A549 (cell line): Measurements from ENCODE around the gene GDF10. TPM values are rescaled to one million over a fixed set of nuclear protein-coding genes. Genes with fewer than 3 reads are reported as not detected.

ENCODE experiments used
- ATAC-seq, 2 experiments: fragments of 200-7000 bp in 1 of 2; fragments of >200 bp in 1 of 2; cut with Nextera tagmentation in 1 of 2; cut with Tn5 transposase in 1 of 2; 3 replicates each; pipeline versions ENCODE4 v1.8.0 to v1.9.1; 2018 to 2020; ENCODE audit warnings: mild to moderate bottlenecking in 1 of 2, moderate library complexity in 1 of 2
- CTCF ChIA-PET: fragments of 300-600 bp; sonication (Branson Sonifier 250); formaldehyde crosslinking; extraction: SDS; loops from one replicate; lab custom pipeline; 2021; ENCODE audit warnings: antibody characterized with exemption, inconsistent platforms; lab: Yijun Ruan, JAX
- POLR2A ChIA-PET: fragments of 350-600 bp; formaldehyde crosslinking; extraction: SDS; loops from one replicate; lab custom pipeline; 2021; ENCODE audit warnings: antibody characterized with exemption, inconsistent platforms; lab: Yijun Ruan, JAX
- DNase-seq, 2 experiments: peaks; one replicate each; pipeline versions ENCODE4 v3.0.0 to v3.0.0-alpha.2; 2011 to 2016; ENCODE audit warnings: low read depth in 1 of 2, low spot score in 1 of 2
- FAIRE-seq: peaks from 2 replicates; lab custom pipeline; 2011; peaks lifted over from hg19 to GRCh38; lab: Jason Lieb, UNC
- H3K27ac ChIP-seq, 2 experiments: fragments of >200 bp; sonication (Bioruptor Twin); formaldehyde crosslinking; 3 replicates each; pipeline ENCODE4 v1.5.1; 2016 to 2017
- H3K4me1 ChIP-seq: fragments of >200 bp; sonication (Bioruptor Twin); formaldehyde crosslinking; 3 replicates; pipeline ENCODE4 v1.6.1; 2016
- H3K4me2 ChIP-seq: fragments of >200 bp; sonication (Bioruptor Twin); formaldehyde crosslinking; 3 replicates; pipeline ENCODE4 v1.6.1; 2016
- H3K4me3 ChIP-seq: fragments of >200 bp; sonication (Bioruptor Twin); formaldehyde crosslinking; 3 replicates; pipeline ENCODE4 v1.5.1; 2016
- H3K9me3 ChIP-seq: fragments of >200 bp; sonication (Bioruptor Twin); formaldehyde crosslinking; 3 replicates; pipeline ENCODE4 v1.6.1; 2016
- BCL3 ChIP-seq: fragments of >200 bp; sonication (Bioruptor Twin); formaldehyde crosslinking; IDR thresholded peaks from 3 replicates; pipeline ENCODE4 v1.6.1; 2016
- CBX2 ChIP-seq: fragments of 200-600 bp; sonication (generic); IDR thresholded peaks from 2 replicates; pipeline ENCODE4 v1.6.1; 2016; ENCODE audit warnings: low read depth, mild to moderate bottlenecking, borderline replicate concordance
- CHD4 ChIP-seq: fragments of 200-600 bp; sonication (generic); IDR thresholded peaks from 2 replicates; pipeline ENCODE4 v1.6.1; 2016; ENCODE audit warnings: antibody characterized with exemption, mild to moderate bottlenecking, borderline replicate concordance
- E2F6 ChIP-seq: IDR thresholded peaks from 2 replicates; pipeline ENCODE4 v1.6.1; 2012; ENCODE audit warnings: low read depth, borderline replicate concordance
- EHMT2 ChIP-seq: fragments of 200-600 bp; sonication (generic); IDR thresholded peaks from 2 replicates; pipeline ENCODE4 v1.6.1; 2016; ENCODE audit warnings: antibody characterized with exemption, low read depth, mild to moderate bottlenecking, moderate library complexity
- FOXS1 ChIP-seq: fragments of 250-450 bp; sonication (Bioruptor Pico); IDR thresholded peaks from 2 replicates; pipeline ENCODE4 v1.5.0; 2020; ENCODE audit warnings: mild to moderate bottlenecking, moderate library complexity
- HDAC2 ChIP-seq: fragments of 200-600 bp; sonication (generic); IDR thresholded peaks from 2 replicates; pipeline ENCODE4 v1.6.1; 2016
- HMGXB4 ChIP-seq: fragments of 250-450 bp; sonication (Bioruptor Pico); IDR thresholded peaks from 2 replicates; pipeline ENCODE4 v1.5.0; 2021; ENCODE audit warnings: mild to moderate bottlenecking, moderate library complexity, borderline replicate concordance
- HOXA7 ChIP-seq: fragments of 250-450 bp; sonication (Bioruptor Pico); IDR thresholded peaks from 2 replicates; pipeline ENCODE4 v1.5.0; 2020; ENCODE audit warnings: mild to moderate bottlenecking, moderate library complexity
- KDM5A ChIP-seq: fragments of 200-600 bp; sonication (generic); IDR thresholded peaks from 2 replicates; pipeline ENCODE4 v1.6.1; 2016; ENCODE audit warnings: antibody characterized with exemption, mild to moderate bottlenecking
- MAFK ChIP-seq: fragments of 450-650 bp; IDR thresholded peaks from 2 replicates; pipeline ENCODE4 v1.6.1; 2014; ENCODE audit not compliant: partially characterized antibody
- MAX ChIP-seq: IDR thresholded peaks from 2 replicates; pipeline ENCODE4 v1.6.1; 2012
- MAZ ChIP-seq: fragments of 150-350 bp; IDR thresholded peaks from 2 replicates; pipeline ENCODE4 v1.6.1; 2014; ENCODE audit warnings: antibody characterized with exemption, low read depth, low read length, borderline replicate concordance
- NFE2L2 ChIP-seq: fragments of 150-350 bp; conservative IDR thresholded peaks from 2 replicates; pipeline ENCODE4 v1.6.1; 2014; ENCODE audit warnings: low read length
- PBX3 ChIP-seq: IDR thresholded peaks from 2 replicates; pipeline ENCODE4 v1.6.1; 2012
- POLR2A ChIP-seq: IDR thresholded peaks from 2 replicates; pipeline ENCODE4 v1.6.1; 2012; ENCODE audit warnings: mild to moderate bottlenecking, low read length
- RARB ChIP-seq: fragments of 250-450 bp; sonication (Bioruptor Pico); IDR thresholded peaks from 2 replicates; pipeline ENCODE4 v1.8.0; 2021; ENCODE audit warnings: mild to moderate bottlenecking, moderate library complexity
- RCOR1 ChIP-seq: fragments of 150-350 bp; IDR thresholded peaks from 2 replicates; pipeline ENCODE4 v1.6.1; 2014; ENCODE audit warnings: antibody characterized with exemption, low read length, low read depth
- RNF2 ChIP-seq: fragments of 200-600 bp; sonication (generic); IDR thresholded peaks from 2 replicates; pipeline ENCODE4 v1.6.1; 2016; ENCODE audit warnings: low read depth, mild to moderate bottlenecking, antibody characterized with exemption, moderate library complexity, borderline replicate concordance
- SMC3 ChIP-seq: fragments of >200 bp; sonication (Bioruptor Twin); formaldehyde crosslinking; IDR thresholded peaks from 3 replicates; pipeline ENCODE4 v1.6.1; 2018; ENCODE audit warnings: inconsistent platforms
- SREBF2 ChIP-seq: fragments of 450-650 bp; IDR thresholded peaks from 2 replicates; pipeline ENCODE4 v1.6.1; 2014; ENCODE audit warnings: mild to moderate bottlenecking, moderate library complexity
- TFCP2L1 ChIP-seq: fragments of 250-450 bp; sonication (Bioruptor Pico); IDR thresholded peaks from 2 replicates; pipeline ENCODE4 v1.5.0; 2021; ENCODE audit warnings: mild to moderate bottlenecking
- TP53 ChIP-seq: fragments of 250-450 bp; sonication (Bioruptor Pico); IDR thresholded peaks from 2 replicates; pipeline ENCODE4 v1.5.0; 2021; ENCODE audit warnings: mild to moderate bottlenecking, moderate library complexity
- ZC3H11A ChIP-seq: fragments of 450-650 bp; IDR thresholded peaks from 2 replicates; pipeline ENCODE4 v1.6.1; 2014; ENCODE audit warnings: antibody characterized with exemption, mild to moderate bottlenecking
- ZFP36 ChIP-seq: fragments of 450-650 bp; IDR thresholded peaks from 2 replicates; pipeline ENCODE4 v1.6.1; 2014; ENCODE audit warnings: borderline replicate concordance; ENCODE audit not compliant: partially characterized antibody
- ZNF302 ChIP-seq: fragments of 250-450 bp; sonication (Bioruptor Pico); IDR thresholded peaks from 2 replicates; pipeline ENCODE4 v1.9.0; 2021; ENCODE audit warnings: inconsistent platforms, mild to moderate bottlenecking, moderate library complexity
- WGBS: methylation state at CpG from one replicate; pipeline ENCODE4 v1.1.6; 2017; ENCODE audit errors: missing lambda C conversion rate; 5-methylcytosine and 5-hydroxymethylcytosine counted together
- polyA plus RNA-seq, 4 experiments: library from polyadenylated mRNA; depleted of rRNA in 3 of 4; stranded (reverse); fragments of >200 nt; fragmentation: RNase III in 1 of 4; extraction: RNeasy Plus Mini Kit Qiagen cat#74134 plus additional on column Dnase treatment in 1 of 4; gene quantifications; 2 replicates in 3 of 4; 3 replicates in 1 of 4; pipeline ENCODE4 v1.2.3, GENCODE V29; 2011 to 2017

The GDF10 gene
- polyA plus RNA-seq, 2 of the 4 experiments (the other 2 are of a cell fraction), result 0.10 TPM; not detected in 1

- ChIA-PET CTCF (interaction anchor here (1.8 to 8.3 kb wide), 3 partner anchors 13 to 301 kb away, joined by 11 to 68 read pairs (median 24); no protein-coding TSS in a partner anchor), POLR2A (no interaction called here)
- H3K4me1 ChIP-seq, result peaks cover 2% of the 10 kb centered on the region; the same call in 1 of the 3 replicates
- ATAC-seq (no peak), FAIRE-seq (no peak), DNase-seq (no peak)
- no peak overlapping the region for H3K4me3 ChIP-seq
- H3K4me2 ChIP-seq, result no peak overlapping the region
- TF ChIP-seq ZFP36 (no peak), MAFK (peak; percentile 89), HMGXB4 (CRISPR knock-in tag) (no peak), BCL3 (no peak)
- H3K27ac ChIP-seq, result no peak overlapping the region
- no peaks in the 10 kb centered on the region for H3K9me3 ChIP-seq
- 69% methylated on average over 30 of the region's 30 CpGs for WGBS
Observed at GRCh38 chr10:47325303-47326291, 25.6 kb downstream of the GDF10 start.

- ATAC-seq (no peak), FAIRE-seq (no peak), DNase-seq (no peak)
- TF ChIP-seq POLR2A (no peak), BCL3 (no peak), CHD4 (no peak), SMC3 (no peak)
- H3K4me3 ChIP-seq, result no peak overlapping the region
- H3K4me2 ChIP-seq, result no peak overlapping the region
- no peaks in the 10 kb centered on the region for H3K9me3 ChIP-seq
- H3K4me1 ChIP-seq, result peaks cover 6% of the 10 kb centered on the region; the same call in 1 of the 3 replicates
- ChIA-PET CTCF (interaction anchor here (5.2 to 8.3 kb wide), 2 partner anchors 13 to 14 kb away, joined by 24 to 68 read pairs; no protein-coding TSS in a partner anchor), POLR2A (no interaction called here)
- no peak overlapping the region for H3K27ac ChIP-seq
- WGBS, result 47% methylated on average over 5 of the region's 5 CpGs
Observed at GRCh38 chr10:47326306-47326926, 26.4 kb downstream of the GDF10 start.

- peaks cover 6% of the 10 kb centered on the region; the same call in 1 of the 3 replicates for H3K4me1 ChIP-seq
- H3K4me2 ChIP-seq, result no peak overlapping the region
- WGBS, result 63% methylated on average over 10 of the region's 11 CpGs
- FAIRE-seq, result no peak
- TF ChIP-seq PBX3 (no peak), NFE2L2 (no peak), HOXA7 (CRISPR knock-in tag) (no peak), RNF2 (no peak), HDAC2 (no peak), KDM5A (no peak), SMC3 (no peak), ZNF302 (CRISPR knock-in tag) (no peak), ZC3H11A (no peak), MAZ (no peak), MAX (no peak), E2F6 (no peak), EHMT2 (no peak), RARB (no peak), FOXS1 (CRISPR knock-in tag) (no peak), SREBF2 (no peak), TFCP2L1 (CRISPR knock-in tag) (no peak), CBX2 (no peak), TP53 (no peak), RCOR1 (no peak)
- no peak for ATAC-seq
- ChIA-PET POLR2A (no interaction called here), CTCF (interaction anchor here (5.2 to 8.3 kb wide), 2 partner anchors 13 to 14 kb away, joined by 24 to 68 read pairs; no protein-coding TSS in a partner anchor)
- no peaks in the 10 kb centered on the region for H3K9me3 ChIP-seq
- no peak for DNase-seq
- no peak overlapping the region for H3K27ac ChIP-seq
- no peak overlapping the region for H3K4me3 ChIP-seq
Observed at GRCh38 chr10:47326927-47327330, 26.9 kb downstream of the GDF10 start.
